ENCODE results near the gene DESI2.
A peak's percentile ranks its signal among the peaks of the same experiment; 100 is the strongest.
"Not testable (repeated sequence)": the region's sequence is repeated elsewhere in the genome, so short reads cannot be mapped to it uniquely, and the experiment has no call there.

The DESI2 gene

GRCh38 chr1:244709476-244710368 is 56.8 kb downstream of the DESI2 start:
- no peak for DNase-seq

- no peak for DNase-seq
Measured at GRCh38 chr1:244710474-244711062, 57.6 kb downstream of the DESI2 start.

GRCh38 chr1:244712669-244713068 is 59.7 kb downstream of the DESI2 start:
- DNase-seq, result no peak

GRCh38 chr1:244713332-244713731 is 60.4 kb downstream of the DESI2 start:
- DNase-seq, result no peak

GRCh38 chr1:244727871-244728474 is 75.0 kb downstream of the DESI2 start:
- DNase-seq, result no peak

GRCh38 chr1:244730153-244730933 is 77.4 kb downstream of the DESI2 start:
- DNase-seq, result no peak

- DNase-seq, result no peak
Measured at GRCh38 chr1:244730934-244731434, 78.1 kb downstream of the DESI2 start.

- no peak for DNase-seq
Measured at GRCh38 chr1:244731651-244732050, 78.7 kb downstream of the DESI2 start.

GRCh38 chr1:244732851-244733450 is 80.0 kb downstream of the DESI2 start:
- DNase-seq, result no peak

GRCh38 chr1:244735404-244735803 is 82.5 kb downstream of the DESI2 start:
- no peak for DNase-seq

GRCh38 chr1:244735876-244736561 is 83.1 kb downstream of the DESI2 start:
- DNase-seq, result no peak

- not testable (repeated sequence) for DNase-seq
Measured at GRCh38 chr1:244739140-244739539, 86.2 kb downstream of the DESI2 start.

GRCh38 chr1:244740027-244740617 is 87.2 kb downstream of the DESI2 start:
- not testable (repeated sequence) for DNase-seq

GRCh38 chr1:244741692-244742091 is 88.8 kb downstream of the DESI2 start:
- DNase-seq, result no peak

GRCh38 chr1:244749230-244750016 is 96.5 kb downstream of the DESI2 start:
- no peak for DNase-seq

GRCh38 chr1:244751271-244751895 is 98.5 kb downstream of the DESI2 start:
- peak; percentile 64 for DNase-seq

GRCh38 chr1:244755673-244756072 is 102.7 kb downstream of the DESI2 start:
- DNase-seq, result no peak

GRCh38 chr1:244757091-244757939 is 104.4 kb downstream of the DESI2 start:
- no peak for DNase-seq

Data from DMS 273 treated with DMSO at 0.1 percent for 48 hours (cell line).